ENCODE results near the gene SNTB2. TPM values are rescaled to one million over a fixed set of nuclear protein-coding genes. Genes with fewer than 3 reads are reported as not detected.

SNTB2 gene
- total and polyA plus RNA-seq, 2 of the 4 experiments (the other 2 are of a cell fraction) = 23.5 to 47.5 TPM

DNA sequence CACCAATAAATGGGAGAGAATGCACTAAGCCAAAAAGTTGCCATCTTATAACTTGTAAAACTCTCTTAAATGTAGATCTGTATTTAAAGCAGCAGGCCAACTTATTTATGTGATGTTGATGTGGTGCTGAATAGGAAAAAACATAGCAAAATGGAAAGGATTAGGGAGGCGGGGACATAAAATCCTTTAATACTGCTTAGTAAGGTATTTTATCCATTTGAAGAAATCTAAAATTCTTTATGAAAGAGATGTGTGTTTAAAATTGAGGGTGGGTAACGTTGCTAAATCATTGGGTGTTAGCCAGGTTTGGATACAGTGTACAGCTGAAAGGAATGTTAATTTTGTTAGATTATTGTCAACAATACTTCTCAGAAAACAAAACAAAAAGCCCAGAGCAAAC is 14.3 kb downstream of the SNTB2 start:
- in situ Hi-C loops (cut with MboI; ENCODE audit: low sequenced_read_pairs) = no loop called here
- CTCF ChIA-PET = no interaction called here

More for the DNA sequence above, 14.3 kb downstream of the SNTB2 start:
- H3K9me3 ChIP-seq (ENCODE audit: control insufficient read depth, insufficient read depth, low read length) = no peaks in the 10 kb centered on the region
- no peak overlapping the region for H3K4me2 ChIP-seq (ENCODE audit: low read depth, low read length)
- no CpG with 5 or more reads among the region's 2 CpGs for WGBS, 2 experiments (ENCODE audit: extremely low coverage in 2 of 2, insufficient read length in 1 of 2)
- no peak overlapping the region for H2BK15ac ChIP-seq (ENCODE audit: low read depth, low read length)
- no peaks in the 10 kb centered on the region for H3K36me3 ChIP-seq (ENCODE audit: control insufficient read depth, insufficient read depth, low read length)
- no peak overlapping the region for H2AK9ac ChIP-seq (replicated peaks; ENCODE audit: low read depth, low read length, poor library complexity)
- no peaks in the 10 kb centered on the region for H3K27me3 ChIP-seq (ENCODE audit: control insufficient read depth, insufficient read depth, low read length)
- no TSS peak for BruUV-seq (replicated peaks)
- H2BK120ac ChIP-seq (ENCODE audit: low read depth, low read length) = no peak overlapping the region
- H3K56ac ChIP-seq (ENCODE audit: extremely low read depth, insufficient read depth, low read length) = no peak overlapping the region
- intact Hi-C loops (cut with micrococcal nuclease) = no loop called here
- TF ChIP-seq FOS (IDR thresholded peaks at IDR 0.05; ENCODE audit: low read depth, low read length) (no peak), SMC3 (IDR thresholded peaks at IDR 0.05; ENCODE audit: low read depth, low read length) (no peak), POLR2A (IDR thresholded peaks at IDR 0.05; ENCODE audit: low read depth, low read length) (no peak), MAFK (IDR thresholded peaks at IDR 0.05; ENCODE audit: low read depth, low read length) (peak; percentile 75)
- no peak overlapping the region for H3K23ac ChIP-seq (ENCODE audit: low read depth, low read length)
- H3K18ac ChIP-seq (ENCODE audit: low read depth, low read length) = no peak overlapping the region
- no peak overlapping the region for H2AK5ac ChIP-seq (ENCODE audit: low read depth, low read length)
- POLR2A ChIA-PET (ENCODE audit: unreplicated experiment) = no interaction called here
- H2BK20ac ChIP-seq (ENCODE audit: low read depth, low read length) = no peak overlapping the region
- H2AFZ ChIP-seq (replicated peaks; ENCODE audit: low read length, poor library complexity) = no peak overlapping the region
- H4K5ac ChIP-seq (ENCODE audit: low read depth, low read length) = no peak overlapping the region
- H4K8ac ChIP-seq (ENCODE audit: low read depth in 2 of 2, low read length in 2 of 2) = no peak overlapping the region
- peaks cover 31% of the 10 kb centered on the region for H3K4me1 ChIP-seq (ENCODE audit: control insufficient read depth, insufficient read depth, low read length)
- DNase-seq (no peak), ATAC-seq (ENCODE audit: low read depth) (no peak)
- peaks cover 12 to 78% of the 10 kb centered on the region in 2 experiments for H3K79me1 ChIP-seq (ENCODE audit: low read depth in 1 of 2, low read length in 2 of 2)
- H4K20me1 ChIP-seq (ENCODE audit: insufficient read depth, low read length) = peaks cover 45% of the 10 kb centered on the region; the same call in 1 of the 2 replicates
- no peak overlapping the region for H3K27ac ChIP-seq (ENCODE audit: insufficient read depth, low read length)
- peak overlapping the region; percentile 30 for H2BK5ac ChIP-seq (ENCODE audit: low read depth, low read length, poor library complexity, severe bottlenecking)
- H3K9me1 ChIP-seq (ENCODE audit: insufficient read depth, low read length) = peaks cover 11% of the 10 kb centered on the region
- no peak overlapping the region for H3K9ac ChIP-seq (ENCODE audit: low read depth, low read length)
- H3K4me3 ChIP-seq (ENCODE audit: insufficient read depth, low read depth, low read length) = no peak overlapping the region
- no peak overlapping the region for H3K14ac ChIP-seq (replicated peaks; ENCODE audit: low read depth, low read length)
- dilution Hi-C loops (cut with HindIII; ENCODE audit: low sequenced_read_pairs, unreplicated experiment) = no loop called here
- no peak overlapping the region for H4K91ac ChIP-seq (ENCODE audit: insufficient read depth, low read depth, low read length)
- no peak overlapping the region for H3K4ac ChIP-seq (ENCODE audit: low read depth, low read length)

All from IMR-90 (cell line).